Erythroblast (primary cell): ENCODE measurements around the gene SH3GLB2.

Experiments used
- GATA1 ChIP-seq: IDR thresholded peaks from 2 replicates; pipeline ENCODE4 v1.6.1; 2011; ENCODE audit warnings: low read depth, mild to moderate bottlenecking, control low read depth, low read length, moderate library complexity
- POLR2A ChIP-seq: IDR thresholded peaks from 2 replicates; pipeline ENCODE4 v1.6.1; 2011; ENCODE audit warnings: mild to moderate bottlenecking, low read length

- TF ChIP-seq POLR2A (no peak), GATA1 (no peak)
Observed at GRCh38 chr9:129008469-129008965, 19.6 kb downstream of the SH3GLB2 start.
